K562 (cell line): ENCODE data around the gene STX1B. TPM values are rescaled to one million over a fixed set of nuclear protein-coding genes. Genes with fewer than 3 reads are reported as not detected.
"Not testable (repeated sequence)": the region's sequence is repeated elsewhere in the genome, so short reads cannot be mapped to it uniquely, and the experiment has no call there.

ENCODE experiments used
- ATAC-seq: fragments of 200-7000 bp; cut with Tn5 transposase; 3 replicates; pipeline ENCODE4 v1.9.1; 2020; ENCODE audit warnings: moderate library complexity
- BruUV-seq: library from RNA; stranded (reverse); fragments of 400-500 nt; replicated peaks from 2 replicates; lab custom pipeline; 2021; lab: Mats Ljungman, UMichigan
- CTCF ChIA-PET: fragments of 300-600 bp; formaldehyde crosslinking; extraction: SDS; loops from one replicate; lab custom pipeline; 2021; ENCODE audit warnings: low intra/inter-chr PET ratio; lab: Yijun Ruan, JAX
- POLR2A ChIA-PET: fragments of 300-600, 350-650 bp; sonication (Branson Sonifier 250); formaldehyde crosslinking; extraction: SDS; loops from one replicate; lab custom pipeline; 2021; ENCODE audit warnings: antibody characterized with exemption, inconsistent platforms; lab: Yijun Ruan, JAX
- DNase-seq, 4 experiments: peaks; one replicate each; pipeline versions ENCODE4 v3.0.0 to v3.0.0-alpha.2; 2011 to 2018; ENCODE audit warnings: low spot score in 3 of 4, mixed read lengths in 3 of 4; ENCODE audit errors: extremely low read depth in 1 of 4
- FAIRE-seq: peaks from 2 replicates; lab custom pipeline; 2011; peaks lifted over from hg19 to GRCh38; lab: Jason Lieb, UNC
- H2AFZ ChIP-seq: 2 replicates; pipeline ENCODE4 v1.6.0; 2011; ENCODE audit warnings: low read depth, low read length, control low read depth, inconsistent platforms
- H3K27ac ChIP-seq: fragments of 200-600 bp; 3 replicates; pipeline ENCODE4 v1.8.0; 2011; ENCODE audit warnings: low read depth, mild to moderate bottlenecking, control low read depth, inconsistent platforms, low read length, moderate library complexity, mixed read lengths; ENCODE audit errors: extremely low read depth
- H3K27me3 ChIP-seq, 2 experiments: fragments of 300-600 bp in 1 of 2; 2 replicates in 1 of 2; 3 replicates in 1 of 2; pipeline versions ENCODE4 v1.6.0 to v1.8.0; 2011; ENCODE audit warnings: inconsistent platforms in 2 of 2, low read length in 2 of 2, mild to moderate bottlenecking in 1 of 2, mixed read lengths in 1 of 2, moderate library complexity in 1 of 2; ENCODE audit not compliant: control insufficient read depth in 2 of 2, insufficient read depth in 2 of 2
- H3K36me3 ChIP-seq: fragments of 300-600 bp; 3 replicates; pipeline ENCODE4 v1.8.0; 2011; ENCODE audit warnings: mild to moderate bottlenecking, low read length, inconsistent platforms; ENCODE audit not compliant: control insufficient read depth, insufficient read depth
- H3K4me1 ChIP-seq, 2 experiments: fragments of 200-600 bp in 1 of 2; replicated peaks in 1 of 2; 2 replicates in 1 of 2; 3 replicates in 1 of 2; pipeline versions ENCODE4 v1.5.1 to v1.8.0; 2011; ENCODE audit warnings: inconsistent platforms in 2 of 2, low read length in 2 of 2, mild to moderate bottlenecking in 1 of 2, mixed read lengths in 1 of 2, moderate library complexity in 1 of 2; ENCODE audit not compliant: control insufficient read depth in 2 of 2, insufficient read depth in 2 of 2
- H3K4me2 ChIP-seq: 2 replicates; pipeline ENCODE4 v1.6.1; 2011; ENCODE audit warnings: low read length, control low read depth, inconsistent platforms, mixed read lengths; ENCODE audit not compliant: insufficient read depth
- H3K4me3 ChIP-seq: fragments of 200-600 bp; sonication (generic), shearing (Covaris generic); 2 replicates; pipeline ENCODE4 v1.5.1; 2016; ENCODE audit warnings: control low read depth, inconsistent platforms
- H3K79me2 ChIP-seq: fragments of 200-600 bp; 3 replicates; pipeline ENCODE4 v1.8.0; 2011; ENCODE audit warnings: low read length, inconsistent platforms; ENCODE audit not compliant: control insufficient read depth, insufficient read depth
- H3K9ac ChIP-seq, 2 experiments: 2 replicates each; pipeline versions ENCODE4 v1.6.0 to v1.6.1; 2011; ENCODE audit warnings: low read depth in 2 of 2, low read length in 2 of 2, control low read depth in 1 of 2, inconsistent platforms in 1 of 2, mild to moderate bottlenecking in 1 of 2, mixed read lengths in 1 of 2; ENCODE audit not compliant: insufficient read depth in 1 of 2
- H3K9me1 ChIP-seq: one replicate; pipeline ENCODE4 v1.6.0; 2011; ENCODE audit warnings: inconsistent platforms, mild to moderate bottlenecking, low read length, moderate library complexity; ENCODE audit not compliant: control insufficient read depth, insufficient read depth
- H3K9me3 ChIP-seq: replicated peaks from 2 replicates; pipeline ENCODE4 v1.5.1; 2011; ENCODE audit warnings: low read depth, low read length, inconsistent platforms; ENCODE audit not compliant: control insufficient read depth, insufficient read depth
- H4K20me1 ChIP-seq: replicated peaks from 2 replicates; pipeline ENCODE4 v1.6.1; 2011; ENCODE audit warnings: low read length, inconsistent platforms, mixed read lengths; ENCODE audit not compliant: control insufficient read depth, insufficient read depth
- WGBS: fragments of 100-300 bp; shearing (Covaris generic); methylation state at CpG from one replicate; pipeline ENCODE4 v1.1.6; 2016; ENCODE audit warnings: low coverage, mixed read lengths; ENCODE audit not compliant: insufficient coverage; ENCODE audit errors: missing lambda C conversion rate; 5-methylcytosine and 5-hydroxymethylcytosine counted together
- in situ Hi-C: fragments of 300-500 bp; cut with MboI; formaldehyde crosslinking; loops from 4 replicates; pipeline ENCODE4 v1.15.0; 2018; ENCODE audit warnings: inconsistent platforms, mixed read lengths
- intact Hi-C: fragments of 100-400 bp; cut with micrococcal nuclease; formaldehyde crosslinking; loops from 2 replicates; pipeline ENCODE4 v1.14.2; 2022
- polyA plus RNA-seq, 8 experiments: library from polyadenylated mRNA; depleted of rRNA in 4 of 8; stranded (reverse) in 5 of 8; unstranded in 3 of 8; fragments of >200 nt; fragmentation: Nextera tagmentation in 2 of 8; fragmentation: Illumina TruSeq in 1 of 8; extraction: Ambion mirVana in 2 of 8; extraction: Trizol in 1 of 8; gene quantifications; 2 replicates each; pipeline versions ENCODE4 v1.2.1 to v1.2.3, GENCODE V29; 2011 to 2014; ENCODE audit warnings: inconsistent platforms in 1 of 8, missing spikeins in 1 of 8
- small RNA-seq: library from RNA; depleted of rRNA; stranded (forward); fragments of <200 nt; gene quantifications from one replicate; pipeline ENCODE3, GENCODE V24; 2014
- total RNA-seq, 7 experiments: library from RNA; depleted of rRNA in 6 of 7; stranded (reverse); fragments of >200 nt in 6 of 7; fragmentation: Illumina TruSeq in 2 of 7; extraction: Trizol in 2 of 7; gene quantifications; 2 replicates each; pipeline versions ENCODE4 v1.2.1 to v1.2.3, GENCODE V29; 2011 to 2021; ENCODE audit warnings: low replicate concordance in 1 of 7
- TF ChIP-seq, protein P1 (sequence below): sonication (generic); formaldehyde crosslinking; IDR thresholded peaks from 2 replicates; pipeline ENCODE4 v1.8.0; 2022; ENCODE audit warnings: mild to moderate bottlenecking, missing genetic modification reagents, borderline replicate concordance

STX1B gene
- total and polyA plus RNA-seq, 9 of the 15 experiments (the other 6 are each of a cell fraction or from before 2014, with no cell fraction given) = 0.07 to 2.5 (median 0.86) TPM

DNA sequence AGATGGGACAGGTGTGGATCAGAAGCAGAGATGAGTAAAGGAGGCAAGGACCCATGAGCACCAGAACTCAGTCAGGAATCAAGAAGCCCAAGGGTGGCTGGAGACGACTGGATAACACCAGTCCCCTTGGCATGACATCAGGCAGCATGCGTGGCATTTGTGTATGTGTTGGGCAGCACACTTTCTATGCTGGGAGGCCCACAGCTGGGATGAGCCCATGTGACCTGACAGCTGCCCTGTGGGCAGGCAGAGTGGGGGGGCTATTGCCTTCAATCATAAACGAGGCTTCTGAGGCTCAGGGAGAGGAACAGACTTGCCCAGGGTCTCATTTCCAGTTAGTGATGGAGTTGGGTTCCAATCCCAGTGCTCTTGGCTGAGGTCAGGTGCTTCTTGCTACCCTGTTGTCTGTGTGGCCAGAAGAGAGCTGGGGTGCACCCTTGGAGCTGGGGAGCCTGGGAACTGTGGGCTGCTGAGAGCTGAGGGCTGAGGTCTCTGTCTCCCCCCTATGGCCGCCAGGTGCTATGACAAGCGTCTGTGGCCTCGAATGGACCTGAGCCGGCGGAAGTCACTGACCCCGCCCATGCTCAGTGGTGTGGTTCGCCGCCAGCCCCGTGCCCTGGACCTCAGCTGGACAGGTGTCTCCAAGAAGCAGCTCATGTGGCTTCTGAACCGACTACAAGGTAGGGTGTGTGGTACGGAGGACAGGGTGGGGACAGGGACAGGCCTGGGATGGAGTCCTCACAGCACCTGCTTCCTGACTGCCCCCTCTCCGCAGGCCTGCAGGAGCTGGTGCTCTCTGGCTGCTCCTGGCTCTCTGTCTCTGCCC lies 68.6 kb downstream of the STX1B start (continued):
- TF ChIP-seq, protein P1, sequence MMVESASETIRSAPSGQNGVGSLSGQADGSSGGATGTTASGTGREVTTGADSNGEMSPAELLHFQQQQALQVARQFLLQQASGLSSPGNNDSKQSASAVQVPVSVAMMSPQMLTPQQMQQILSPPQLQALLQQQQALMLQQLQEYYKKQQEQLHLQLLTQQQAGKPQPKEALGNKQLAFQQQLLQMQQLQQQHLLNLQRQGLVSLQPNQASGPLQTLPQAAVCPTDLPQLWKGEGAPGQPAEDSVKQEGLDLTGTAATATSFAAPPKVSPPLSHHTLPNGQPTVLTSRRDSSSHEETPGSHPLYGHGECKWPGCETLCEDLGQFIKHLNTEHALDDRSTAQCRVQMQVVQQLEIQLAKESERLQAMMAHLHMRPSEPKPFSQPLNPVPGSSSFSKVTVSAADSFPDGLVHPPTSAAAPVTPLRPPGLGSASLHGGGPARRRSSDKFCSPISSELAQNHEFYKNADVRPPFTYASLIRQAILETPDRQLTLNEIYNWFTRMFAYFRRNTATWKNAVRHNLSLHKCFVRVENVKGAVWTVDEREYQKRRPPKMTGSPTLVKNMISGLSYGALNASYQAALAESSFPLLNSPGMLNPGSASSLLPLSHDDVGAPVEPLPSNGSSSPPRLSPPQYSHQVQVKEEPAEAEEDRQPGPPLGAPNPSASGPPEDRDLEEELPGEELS (CRISPR knock-in tag) = no peak

DNA sequence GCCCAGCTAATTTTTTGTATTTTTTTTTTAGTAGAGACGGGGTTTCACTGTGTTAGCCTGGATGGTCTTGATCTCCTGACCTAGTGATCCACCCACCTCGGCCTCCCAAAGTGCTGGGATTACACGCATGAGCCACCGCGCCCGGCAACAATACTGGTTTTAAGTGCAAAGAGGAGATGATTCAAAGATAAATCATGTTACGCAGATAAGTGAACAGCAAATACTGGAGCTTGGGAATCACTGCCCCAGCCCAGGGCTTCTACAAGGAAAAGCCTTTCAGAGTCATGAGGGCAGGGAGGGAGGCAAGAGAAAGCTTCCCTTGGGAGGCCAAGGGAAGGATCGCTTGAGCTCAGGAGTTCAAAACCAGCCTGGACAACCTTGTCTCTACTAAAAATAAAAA lies 70.9 kb downstream of the STX1B start:
- H2AFZ ChIP-seq, H3K27ac ChIP-seq, FAIRE-seq, H3K4me2 ChIP-seq, H3K27me3 ChIP-seq, H3K4me3 ChIP-seq, DNase-seq, ATAC-seq, H3K9me3 ChIP-seq, H3K9me1 ChIP-seq, BruUV-seq, H3K9ac ChIP-seq, H4K20me1 ChIP-seq, H3K79me2 ChIP-seq, in situ Hi-C loops, CTCF ChIA-PET, intact Hi-C loops: not testable (repeated sequence)
- WGBS = 61% methylated on average over 8 of the region's 8 CpGs
- H3K4me1 ChIP-seq = peaks cover 8 to 11% of the 10 kb centered on the region in 2 experiments; a peak in 4 of 5 replicates
- peaks cover 68% of the 10 kb centered on the region; the same call in 2 of the 3 replicates for H3K36me3 ChIP-seq
- POLR2A ChIA-PET = interaction anchor here (2.4 to 3.9 kb wide), 2 partner anchors 10 to 14 kb away, joined by 10 to 11 read pairs; partner anchors contain the start of gene ORAI3

Small RNA genes lying within 50 kb of the gene (small RNA-seq; reads per million reads assigned to genes)
- gene AC135048.1 = not detected

Other genes starting within 250 kb of the STX1B start
Only the 7 nearest of the 23 such genes appear.
- 19.0 and 23.5 TPM in 2 replicates for gene ORAI3, start 61.6 kb downstream of the STX1B start, total RNA-seq (2014; rRNA removed)
- 6.3 and 7.8 TPM in 2 replicates for gene ORAI3, start 61.6 kb downstream of the STX1B start, total RNA-seq (2014; rRNA removed; fragmentation: Illumina TruSeq; extraction: Trizol)
- gene ORAI3, start 61.6 kb downstream of the STX1B start, total RNA-seq (2015; rRNA removed; fragmentation: Illumina TruSeq; extraction: Trizol) = 12.4 and 12.9 TPM in 2 replicates
- gene ORAI3, start 61.6 kb downstream of the STX1B start, total RNA-seq (2021) = 21.9 and 23.3 TPM in 2 replicates
- 15.8 and 29.7 TPM in 2 replicates for gene ORAI3, start 61.6 kb downstream of the STX1B start, polyA plus RNA-seq (2011; rRNA removed)
- gene ORAI3, start 61.6 kb downstream of the STX1B start, polyA plus RNA-seq (2014; fragmentation: Illumina TruSeq; extraction: Trizol) = 14.1 and 18.0 TPM in 2 replicates
- gene ORAI3, start 61.6 kb downstream of the STX1B start, polyA plus RNA-seq (2014; fragmentation: Nextera tagmentation; extraction: Ambion mirVana) = 1 to 10 TPM; 4.9 to 5.8 TPM
- gene ORAI3, start 61.6 kb downstream of the STX1B start, polyA plus RNA-seq (2014; rRNA removed) = 16.5 and 19.0 TPM in 2 replicates
- gene SETD1A, start 52.9 kb downstream of the STX1B start, total RNA-seq (2014; rRNA removed) = 4.2 and 7.9 TPM in 2 replicates
- gene SETD1A, start 52.9 kb downstream of the STX1B start, total RNA-seq (2014; rRNA removed; fragmentation: Illumina TruSeq; extraction: Trizol) = 2.0 and 2.5 TPM in 2 replicates
- gene SETD1A, start 52.9 kb downstream of the STX1B start, total RNA-seq (2015; rRNA removed; fragmentation: Illumina TruSeq; extraction: Trizol) = 4.6 and 5.7 TPM in 2 replicates
- gene SETD1A, start 52.9 kb downstream of the STX1B start, total RNA-seq (2021) = 30.2 and 36.0 TPM in 2 replicates
- gene SETD1A, start 52.9 kb downstream of the STX1B start, polyA plus RNA-seq (2011; rRNA removed) = 2.2 and 3.0 TPM in 2 replicates
- gene SETD1A, start 52.9 kb downstream of the STX1B start, polyA plus RNA-seq (2014; fragmentation: Illumina TruSeq; extraction: Trizol) = 15.0 and 20.1 TPM in 2 replicates
- under 1 TPM; 0.08 to 0.14 TPM for gene SETD1A, start 52.9 kb downstream of the STX1B start, polyA plus RNA-seq (2014; fragmentation: Nextera tagmentation; extraction: Ambion mirVana)
- 15.5 and 16.9 TPM in 2 replicates for gene SETD1A, start 52.9 kb downstream of the STX1B start, polyA plus RNA-seq (2014; rRNA removed)
- gene HSD3B7, start 25.4 kb downstream of the STX1B start, total RNA-seq (2014; rRNA removed) = 49.1 and 61.1 TPM in 2 replicates
- 7.6 and 10.0 TPM in 2 replicates for gene HSD3B7, start 25.4 kb downstream of the STX1B start, total RNA-seq (2014; rRNA removed; fragmentation: Illumina TruSeq; extraction: Trizol)
- gene HSD3B7, start 25.4 kb downstream of the STX1B start, total RNA-seq (2015; rRNA removed; fragmentation: Illumina TruSeq; extraction: Trizol) = 23.6 and 24.1 TPM in 2 replicates
- gene HSD3B7, start 25.4 kb downstream of the STX1B start, total RNA-seq (2021) = 43.5 and 51.9 TPM in 2 replicates
- gene HSD3B7, start 25.4 kb downstream of the STX1B start, polyA plus RNA-seq (2011; rRNA removed) = 10.7 and 24.4 TPM in 2 replicates
- 23.0 and 30.5 TPM in 2 replicates for gene HSD3B7, start 25.4 kb downstream of the STX1B start, polyA plus RNA-seq (2014; fragmentation: Illumina TruSeq; extraction: Trizol)
- gene HSD3B7, start 25.4 kb downstream of the STX1B start, polyA plus RNA-seq (2014; fragmentation: Nextera tagmentation; extraction: Ambion mirVana) = 1 to 10 TPM; 5.4 to 6.7 TPM
- 39.3 and 43.9 TPM in 2 replicates for gene HSD3B7, start 25.4 kb downstream of the STX1B start, polyA plus RNA-seq (2014; rRNA removed)
- 20.7 and 22.5 TPM in 2 replicates for gene STX4, start 22.9 kb upstream of the STX1B start, total RNA-seq (2014; rRNA removed)
- 11.6 and 13.0 TPM in 2 replicates for gene STX4, start 22.9 kb upstream of the STX1B start, total RNA-seq (2014; rRNA removed; fragmentation: Illumina TruSeq; extraction: Trizol)
- gene STX4, start 22.9 kb upstream of the STX1B start, total RNA-seq (2015; rRNA removed; fragmentation: Illumina TruSeq; extraction: Trizol) = 20.3 and 21.5 TPM in 2 replicates
- gene STX4, start 22.9 kb upstream of the STX1B start, total RNA-seq (2021) = 32.1 and 45.8 TPM in 2 replicates
- gene STX4, start 22.9 kb upstream of the STX1B start, polyA plus RNA-seq (2011; rRNA removed) = 26.9 and 29.6 TPM in 2 replicates
- 30.6 and 36.8 TPM in 2 replicates for gene STX4, start 22.9 kb upstream of the STX1B start, polyA plus RNA-seq (2014; fragmentation: Illumina TruSeq; extraction: Trizol)
- 1 to 10 TPM; 3.2 to 7.4 TPM for gene STX4, start 22.9 kb upstream of the STX1B start, polyA plus RNA-seq (2014; fragmentation: Nextera tagmentation; extraction: Ambion mirVana)
- 42.6 and 48.0 TPM in 2 replicates for gene STX4, start 22.9 kb upstream of the STX1B start, polyA plus RNA-seq (2014; rRNA removed)
- 8.1 and 11.4 TPM in 2 replicates for gene ZNF668, start 63.6 kb upstream of the STX1B start, total RNA-seq (2014; rRNA removed)
- 0.83 and 1.6 TPM in 2 replicates for gene ZNF668, start 63.6 kb upstream of the STX1B start, total RNA-seq (2014; rRNA removed; fragmentation: Illumina TruSeq; extraction: Trizol)
- 4.4 and 5.2 TPM in 2 replicates for gene ZNF668, start 63.6 kb upstream of the STX1B start, total RNA-seq (2015; rRNA removed; fragmentation: Illumina TruSeq; extraction: Trizol)
- 13.5 and 15.3 TPM in 2 replicates for gene ZNF668, start 63.6 kb upstream of the STX1B start, total RNA-seq (2021)
- 3.0 and 4.7 TPM in 2 replicates for gene ZNF668, start 63.6 kb upstream of the STX1B start, polyA plus RNA-seq (2011; rRNA removed)
- gene ZNF668, start 63.6 kb upstream of the STX1B start, polyA plus RNA-seq (2014; fragmentation: Illumina TruSeq; extraction: Trizol) = 3.1 and 3.3 TPM in 2 replicates
- under 1 TPM in 1 of 2 experiments, not detected in 1; 0.04 TPM for gene ZNF668, start 63.6 kb upstream of the STX1B start, polyA plus RNA-seq (2014; fragmentation: Nextera tagmentation; extraction: Ambion mirVana)
- gene ZNF668, start 63.6 kb upstream of the STX1B start, polyA plus RNA-seq (2014; rRNA removed) = 7.9 and 10.1 TPM in 2 replicates
- gene ZNF646, start 63.8 kb upstream of the STX1B start, total RNA-seq (2014; rRNA removed) = 17.3 and 20.7 TPM in 2 replicates
- 3.8 and 4.3 TPM in 2 replicates for gene ZNF646, start 63.8 kb upstream of the STX1B start, total RNA-seq (2014; rRNA removed; fragmentation: Illumina TruSeq; extraction: Trizol)
- gene ZNF646, start 63.8 kb upstream of the STX1B start, total RNA-seq (2015; rRNA removed; fragmentation: Illumina TruSeq; extraction: Trizol) = 10.6 and 10.7 TPM in 2 replicates
- gene ZNF646, start 63.8 kb upstream of the STX1B start, total RNA-seq (2021) = 16.1 and 20.6 TPM in 2 replicates
- gene ZNF646, start 63.8 kb upstream of the STX1B start, polyA plus RNA-seq (2011; rRNA removed) = 3.4 and 4.8 TPM in 2 replicates
- gene ZNF646, start 63.8 kb upstream of the STX1B start, polyA plus RNA-seq (2014; fragmentation: Illumina TruSeq; extraction: Trizol) = 8.0 and 11.1 TPM in 2 replicates
- gene ZNF646, start 63.8 kb upstream of the STX1B start, polyA plus RNA-seq (2014; fragmentation: Nextera tagmentation; extraction: Ambion mirVana) = under 1 TPM; 0.08 to 0.10 TPM
- gene ZNF646, start 63.8 kb upstream of the STX1B start, polyA plus RNA-seq (2014; rRNA removed) = 9.9 and 10.4 TPM in 2 replicates
- 0.78 and 1.1 TPM in 2 replicates for gene PRSS53, start 78.3 kb upstream of the STX1B start, total RNA-seq (2014; rRNA removed)
- gene PRSS53, start 78.3 kb upstream of the STX1B start, total RNA-seq (2014; rRNA removed; fragmentation: Illumina TruSeq; extraction: Trizol) = 0.16 and 0.40 TPM in 2 replicates
- 0.43 and 0.57 TPM in 2 replicates for gene PRSS53, start 78.3 kb upstream of the STX1B start, total RNA-seq (2015; rRNA removed; fragmentation: Illumina TruSeq; extraction: Trizol)
- gene PRSS53, start 78.3 kb upstream of the STX1B start, total RNA-seq (2021) = 0.85 and 1.3 TPM in 2 replicates
- 0.78 and 1.9 TPM in 2 replicates for gene PRSS53, start 78.3 kb upstream of the STX1B start, polyA plus RNA-seq (2011; rRNA removed)
- 0.45 and 0.69 TPM in 2 replicates for gene PRSS53, start 78.3 kb upstream of the STX1B start, polyA plus RNA-seq (2014; fragmentation: Illumina TruSeq; extraction: Trizol)
- gene PRSS53, start 78.3 kb upstream of the STX1B start, polyA plus RNA-seq (2014; fragmentation: Nextera tagmentation; extraction: Ambion mirVana) = not detected
- 1.7 and 1.9 TPM in 2 replicates for gene PRSS53, start 78.3 kb upstream of the STX1B start, polyA plus RNA-seq (2014; rRNA removed)